Fibroblast of skin of scalp (primary cell): ENCODE measurements around the gene SPAST.
"Not testable (repeated sequence)": the region's sequence is repeated elsewhere in the genome, so short reads cannot be mapped to it uniquely, and the experiment has no call there.

Experiments
- DNase-seq: peaks from one replicate; pipeline ENCODE4 v3.0.0-alpha.2; 2013

Gene SPAST

GRCh38 chr2:32124660-32125059 is 61.3 kb downstream of the SPAST start:
- DNase-seq: no peak

GRCh38 chr2:32128636-32129035 is 65.3 kb downstream of the SPAST start:
- DNase-seq: no peak

GRCh38 chr2:32129086-32129485 is 65.7 kb downstream of the SPAST start:
- DNase-seq: no peak

- peak; percentile 79 for DNase-seq
These were observed 72.1 kb downstream of the SPAST start for GRCh38 chr2:32135409-32135808.

GRCh38 chr2:32136097-32136496 is 72.7 kb downstream of the SPAST start:
- peak; percentile 44 for DNase-seq

- not testable (repeated sequence) for DNase-seq
These were observed 88.2 kb downstream of the SPAST start for GRCh38 chr2:32151544-32151943.

- no peak for DNase-seq
These were observed 96.3 kb downstream of the SPAST start for GRCh38 chr2:32159678-32160077.

GRCh38 chr2:32161296-32161695 is 97.9 kb downstream of the SPAST start:
- no peak for DNase-seq

GRCh38 chr2:32164254-32164653 is 100.9 kb downstream of the SPAST start:
- DNase-seq: not testable (repeated sequence)

GRCh38 chr2:32165027-32165347 is 101.6 kb downstream of the SPAST start:
- DNase-seq: peak; percentile 2

- DNase-seq: no peak
These were observed 102.8 kb downstream of the SPAST start for GRCh38 chr2:32166115-32166574.

- DNase-seq: no peak
These were observed 105.2 kb downstream of the SPAST start for GRCh38 chr2:32168513-32168912.

- DNase-seq: peak; percentile 2
These were observed 109.5 kb downstream of the SPAST start for GRCh38 chr2:32172870-32173269.

- no peak for DNase-seq
These were observed 119.3 kb downstream of the SPAST start for GRCh38 chr2:32182667-32183066.

- DNase-seq: no peak
These were observed 125.7 kb downstream of the SPAST start for GRCh38 chr2:32189011-32189410.

- no peak for DNase-seq
These were observed 129.1 kb downstream of the SPAST start for GRCh38 chr2:32192418-32192817.

- no peak for DNase-seq
These were observed 137.5 kb downstream of the SPAST start for GRCh38 chr2:32200814-32201213.

- DNase-seq: not testable (repeated sequence)
These were observed 140.1 kb downstream of the SPAST start for GRCh38 chr2:32203428-32203827.
